DMS 273 (cell line): ENCODE data around the gene CDH4.

ENCODE experiments used
- DNase-seq: peaks from one replicate; lab custom pipeline; 2025; ENCODE audit not compliant: unreplicated experiment; lab: John Stamatoyannopoulos, UW

CDH4 gene

DNA sequence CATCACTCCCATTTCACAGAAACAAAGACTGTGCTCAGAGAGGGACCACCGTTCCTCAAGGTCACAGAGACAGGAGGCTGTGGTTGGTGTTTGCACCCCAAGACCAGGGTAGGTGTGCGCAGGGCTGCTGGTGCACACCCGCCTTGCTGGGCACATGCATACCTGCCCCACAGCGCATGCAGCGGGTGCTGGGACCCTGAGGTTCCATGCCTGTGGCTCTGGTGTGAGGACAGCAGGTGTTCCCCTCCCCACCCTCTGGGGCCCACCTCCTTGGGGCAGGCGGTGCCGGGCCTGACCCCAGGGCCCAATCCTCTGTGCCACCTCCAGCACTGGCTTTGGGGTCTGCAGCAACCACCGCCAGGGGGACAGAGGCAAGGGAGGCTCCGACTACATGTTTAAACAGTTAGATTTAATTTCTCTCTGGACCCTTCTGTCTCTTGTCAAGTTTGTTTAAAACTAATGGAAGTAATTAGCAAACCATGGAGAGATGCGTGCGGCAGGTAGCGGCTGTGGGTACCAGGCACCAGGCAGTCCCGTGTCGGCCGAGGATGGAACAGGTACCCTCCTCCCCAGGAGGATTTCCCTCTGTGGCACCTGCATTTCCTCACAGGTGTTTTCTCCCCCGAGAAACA, 485.9 kb downstream of the CDH4 start:
- no peak for DNase-seq

DNA sequence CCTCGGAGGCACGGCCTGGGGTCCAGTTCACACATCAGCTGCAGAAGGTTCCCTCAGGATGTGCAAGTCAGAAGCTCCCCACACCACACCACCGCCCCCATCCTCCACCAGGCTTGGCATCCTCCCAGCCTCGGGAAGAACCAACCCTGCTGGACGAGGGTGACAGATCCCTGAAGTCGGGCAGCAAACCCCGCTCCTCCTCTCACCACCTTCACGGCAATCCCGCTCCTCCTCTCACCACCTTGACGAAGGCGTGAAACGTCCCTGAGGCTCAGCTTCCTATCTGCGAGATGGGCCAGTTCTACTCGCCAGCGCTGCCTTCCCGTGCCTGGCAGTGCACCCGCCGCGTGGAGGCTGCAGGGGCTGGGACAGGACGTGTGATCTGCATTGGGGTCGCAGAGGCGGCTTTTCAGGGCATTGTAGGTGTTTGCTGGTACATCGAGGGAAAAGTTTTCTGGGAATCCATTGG, 486.6 kb downstream of the CDH4 start:
- no peak for DNase-seq

DNA sequence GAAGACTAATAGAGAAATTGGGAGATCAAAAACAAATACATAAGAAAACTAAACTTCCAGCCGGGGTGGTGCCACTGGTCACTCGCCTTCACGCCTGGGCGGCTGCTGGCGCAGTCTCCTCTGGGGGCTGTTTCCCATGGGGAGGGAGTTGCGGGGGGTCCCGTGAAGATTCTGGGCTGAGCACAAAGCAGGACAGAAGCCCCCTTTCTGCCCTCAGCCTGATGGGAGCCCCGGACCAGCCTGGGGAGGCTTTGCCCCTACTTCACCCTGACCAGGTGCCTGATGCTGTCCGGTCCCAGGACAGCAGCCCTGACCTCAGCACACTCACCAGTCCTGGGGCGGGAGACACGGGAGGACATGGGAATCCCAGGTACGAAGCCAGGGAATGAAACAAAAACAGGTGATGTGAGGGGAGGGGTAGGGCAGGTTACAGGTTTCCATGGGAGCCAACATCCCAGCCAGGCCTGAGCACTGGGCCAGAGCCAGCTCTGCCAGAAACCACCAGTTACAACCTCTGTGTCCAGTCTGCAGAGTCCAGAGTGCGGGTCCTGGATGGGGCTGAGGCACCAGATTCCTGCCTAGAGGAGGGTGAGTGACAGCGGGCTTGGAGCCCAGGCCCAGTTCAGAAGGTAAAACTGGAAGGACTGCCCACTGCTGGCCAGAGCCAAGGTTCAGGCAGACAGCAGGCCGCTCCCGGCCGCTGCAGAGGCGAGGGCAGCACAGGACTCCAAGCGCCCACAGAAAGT, 487.2 kb downstream of the CDH4 start:
- DNase-seq: no peak

DNA sequence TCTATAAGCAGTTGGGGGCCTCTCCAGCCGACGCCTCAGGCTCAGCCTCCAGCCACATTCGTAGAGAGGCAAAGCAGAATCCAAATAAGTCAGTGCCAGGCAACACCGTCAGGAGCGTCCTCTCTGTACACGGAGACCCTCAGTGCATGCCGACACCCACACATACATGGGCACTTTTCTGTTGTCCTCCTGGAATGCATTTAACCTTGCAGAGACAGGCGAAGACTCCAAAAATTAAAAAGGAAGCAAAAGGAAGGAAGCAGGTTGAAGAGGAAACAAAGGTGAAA, 487.7 kb downstream of the CDH4 start:
- DNase-seq: no peak

DNA sequence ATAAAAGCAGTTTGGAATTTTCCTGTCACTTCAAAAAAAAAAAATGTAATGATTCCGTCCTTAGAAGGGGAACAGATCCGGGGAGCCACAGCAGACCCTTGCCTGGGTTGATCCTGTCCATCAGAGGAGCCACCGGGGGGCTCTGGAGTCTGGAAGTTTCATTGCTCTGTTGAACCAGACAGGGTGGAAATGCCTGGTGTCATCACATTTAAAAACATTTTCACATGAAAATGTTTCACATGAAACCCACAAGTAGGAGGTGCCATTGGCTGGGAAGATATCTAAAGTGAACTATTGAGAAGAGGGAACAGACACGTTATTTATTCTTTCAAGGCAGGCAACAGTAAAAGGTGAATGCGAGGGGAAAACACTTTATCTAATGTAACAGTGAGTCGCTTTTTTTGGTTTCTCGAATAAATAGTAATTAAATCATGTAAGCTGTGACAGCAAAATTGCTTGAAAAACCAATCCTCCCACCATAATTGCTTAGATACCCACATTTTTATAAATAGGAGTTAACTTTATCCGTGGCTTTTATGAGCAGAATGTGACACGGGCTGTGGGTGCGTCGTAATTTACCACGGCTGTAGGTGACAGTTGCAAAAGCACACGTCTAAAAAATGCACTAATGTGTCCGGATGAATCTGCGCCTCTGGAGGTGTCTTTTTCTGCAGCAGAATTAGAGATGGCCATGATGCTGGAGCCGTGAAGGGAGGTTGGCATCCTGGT, 490.2 kb downstream of the CDH4 start:
- peak; percentile 6 for DNase-seq

DNA sequence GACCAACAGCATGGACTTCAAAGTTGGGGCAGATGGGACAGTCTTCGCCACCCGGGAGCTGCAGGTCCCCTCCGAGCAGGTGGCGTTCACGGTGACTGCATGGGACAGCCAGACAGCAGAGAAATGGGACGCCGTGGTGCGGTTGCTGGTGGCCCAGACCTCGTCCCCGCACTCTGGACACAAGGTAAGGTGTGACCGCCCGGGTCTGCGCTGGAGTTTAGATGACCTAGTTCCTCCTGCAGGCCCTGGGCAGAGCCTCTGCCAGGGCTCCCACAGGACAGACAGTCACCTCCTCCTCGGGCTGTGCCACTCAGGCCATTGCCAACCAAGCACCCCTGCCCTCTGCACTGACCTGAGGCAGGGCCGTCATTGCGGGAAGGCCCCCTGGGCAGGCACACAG, 491.5 kb downstream of the CDH4 start:
- no peak for DNase-seq

DNA sequence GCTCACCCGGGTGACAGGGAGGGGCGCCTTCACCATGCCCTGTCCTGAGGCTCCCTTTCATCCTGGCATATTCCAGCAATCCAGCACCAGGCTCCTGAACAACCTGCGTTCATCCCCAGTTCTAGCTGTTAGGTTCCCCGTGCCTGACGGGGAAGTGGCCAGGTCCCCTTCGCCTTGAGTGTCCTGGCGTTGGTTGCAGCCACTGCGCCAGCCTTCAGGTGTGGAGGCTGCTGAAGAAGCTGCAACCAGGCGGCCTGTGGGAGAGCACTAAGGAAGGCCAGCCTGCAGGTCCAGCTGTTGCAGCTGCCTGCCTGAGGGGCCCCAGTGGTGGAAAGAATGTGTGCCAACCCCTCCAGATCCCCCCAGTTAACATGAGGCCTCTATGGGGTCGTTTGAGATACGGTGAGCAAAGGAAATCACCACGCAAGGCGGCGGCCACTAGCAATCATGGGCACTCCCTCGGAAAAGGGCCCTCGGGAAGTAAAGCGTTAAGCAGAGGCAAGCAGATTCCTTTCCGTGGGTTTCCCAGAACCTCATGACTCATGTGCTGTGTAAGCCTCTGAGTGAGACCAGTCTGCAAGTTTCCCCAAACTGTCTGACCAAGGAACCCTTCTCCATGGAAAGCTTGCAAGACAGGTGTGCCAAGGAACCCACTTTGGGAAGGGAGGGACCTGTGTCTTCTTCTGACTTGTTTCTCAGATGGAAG, 492.8 kb downstream of the CDH4 start:
- no peak for DNase-seq

DNA sequence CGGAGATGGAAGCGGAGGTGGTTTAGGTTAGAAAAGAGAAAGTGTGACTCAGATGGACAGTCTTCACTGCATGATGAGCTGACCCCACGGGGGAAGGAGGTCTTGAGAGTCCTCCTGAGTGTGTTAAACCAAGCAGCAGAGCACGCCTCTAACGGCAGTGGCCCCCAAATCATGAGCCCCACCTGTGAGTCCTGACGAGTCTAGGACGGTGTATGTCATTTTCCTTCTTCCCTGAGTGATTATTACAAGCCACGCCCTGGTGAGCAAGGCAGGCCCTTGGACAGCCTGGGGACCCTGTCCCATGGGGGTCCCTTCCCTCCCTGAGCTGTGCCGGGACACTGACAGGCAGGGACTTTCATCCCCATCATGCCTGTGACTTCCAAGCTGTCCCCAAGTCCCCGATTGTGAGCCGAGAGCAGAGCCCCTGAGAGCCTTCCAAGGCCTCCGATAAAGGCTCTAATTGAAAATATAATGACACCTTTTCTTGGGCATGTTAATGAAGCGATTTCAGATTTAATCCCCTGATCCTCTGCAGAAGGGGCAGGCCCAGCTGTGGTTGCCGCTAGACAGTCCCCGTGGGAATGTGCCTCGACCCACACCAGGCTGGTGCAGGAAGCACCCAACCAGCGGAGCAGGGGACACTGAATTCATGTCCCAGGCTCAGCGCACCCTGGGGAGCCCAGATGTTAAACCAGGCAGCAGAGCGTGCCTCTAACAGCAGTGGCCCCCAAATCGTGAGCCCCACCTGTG, 493.5 kb downstream of the CDH4 start:
- DNase-seq: no peak

DNA sequence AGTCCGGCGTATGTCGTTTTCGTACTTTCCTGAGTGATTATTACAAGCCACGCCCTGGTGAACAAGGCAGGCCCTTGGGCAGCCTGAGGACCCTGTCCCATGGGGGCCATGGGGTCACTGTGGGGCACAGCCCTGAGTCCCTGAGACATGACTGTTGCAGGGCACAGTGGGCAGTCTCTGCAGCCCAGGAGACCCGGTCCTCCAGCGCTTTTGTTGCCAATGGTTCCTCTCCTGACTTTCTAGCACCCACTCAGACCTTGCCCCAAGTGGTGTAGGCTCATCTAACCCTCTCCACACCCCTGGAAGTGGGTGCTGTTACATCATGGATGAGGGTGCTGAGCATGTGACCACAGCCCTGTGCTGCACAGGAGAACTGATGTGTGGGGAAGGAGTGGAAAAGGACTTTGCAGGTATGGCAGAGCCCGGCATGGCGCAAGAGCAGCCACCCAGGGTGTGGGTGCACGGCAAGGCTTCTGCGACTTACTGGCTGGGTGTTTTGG, 494.1 kb downstream of the CDH4 start:
- DNase-seq: no peak

DNA sequence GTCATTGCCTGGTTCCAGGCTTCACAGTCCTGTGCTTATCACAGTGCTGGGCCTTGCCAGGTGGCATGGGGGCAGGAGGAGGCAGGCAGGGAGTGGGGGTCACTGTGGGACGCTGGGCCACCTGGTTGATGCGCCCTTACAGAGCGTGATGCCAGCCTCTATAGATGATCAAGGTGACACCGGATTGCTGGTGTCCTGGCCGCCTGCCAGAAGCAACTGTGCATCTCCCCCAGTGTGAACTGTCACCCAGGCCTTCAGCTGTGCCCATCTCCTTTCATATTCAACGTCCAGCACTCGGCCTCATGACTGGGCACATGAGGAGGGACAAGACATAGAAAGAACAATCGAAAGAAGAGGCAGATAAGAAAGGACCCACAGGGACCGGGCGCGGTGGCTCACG, 494.7 kb downstream of the CDH4 start:
- no peak for DNase-seq

DNA sequence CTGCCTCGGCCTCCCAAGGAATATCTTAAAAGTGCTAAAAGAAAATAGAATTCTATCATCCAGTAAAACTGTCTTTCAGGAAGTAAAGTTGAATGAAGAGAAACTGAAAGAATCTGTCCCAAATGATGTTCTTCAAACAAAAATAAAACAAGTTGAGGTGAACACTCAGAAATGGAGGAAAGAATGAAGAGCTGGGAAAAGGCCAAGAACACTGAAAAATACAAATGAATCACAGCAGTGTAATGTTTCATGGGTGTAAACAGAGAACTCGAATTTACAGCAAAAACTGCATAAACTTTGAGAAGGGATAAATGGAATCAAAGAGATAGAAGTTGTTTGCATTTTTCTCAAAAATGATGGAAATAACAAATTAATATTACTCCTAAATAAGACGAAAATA, 496.3 kb downstream of the CDH4 start:
- DNase-seq: no peak

DNA sequence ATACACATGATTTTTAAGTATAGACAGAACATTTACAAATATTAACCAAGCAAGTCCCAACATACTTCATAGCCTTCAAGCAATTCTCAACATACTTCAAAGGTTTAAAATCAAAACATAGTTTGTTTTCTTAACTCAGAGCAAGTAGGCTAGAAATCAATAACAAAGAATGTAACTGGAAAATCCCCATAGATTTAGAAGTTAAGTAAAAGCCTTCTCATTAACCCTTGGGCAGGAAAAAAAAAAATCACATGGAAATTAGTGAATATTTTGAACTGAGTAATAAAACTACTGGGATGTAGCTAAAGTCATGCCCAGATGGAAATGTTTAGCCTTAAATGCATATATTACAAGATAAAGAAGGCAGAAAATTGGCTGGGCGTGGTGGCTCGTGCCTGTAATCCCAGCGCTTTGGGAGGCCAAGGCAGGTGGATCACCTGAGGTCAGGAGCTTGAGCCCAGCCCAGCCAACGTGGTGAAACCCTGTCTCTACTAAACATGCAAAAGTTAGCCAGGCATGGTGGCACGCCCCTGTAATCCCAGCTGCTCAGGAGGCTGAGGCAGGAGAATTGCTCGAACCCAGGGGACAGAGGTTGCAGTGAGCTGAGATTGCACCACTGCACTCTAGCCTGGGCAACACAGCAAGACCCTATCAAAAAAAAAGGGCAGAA, 497.5 kb downstream of the CDH4 start:
- DNase-seq: no peak

DNA sequence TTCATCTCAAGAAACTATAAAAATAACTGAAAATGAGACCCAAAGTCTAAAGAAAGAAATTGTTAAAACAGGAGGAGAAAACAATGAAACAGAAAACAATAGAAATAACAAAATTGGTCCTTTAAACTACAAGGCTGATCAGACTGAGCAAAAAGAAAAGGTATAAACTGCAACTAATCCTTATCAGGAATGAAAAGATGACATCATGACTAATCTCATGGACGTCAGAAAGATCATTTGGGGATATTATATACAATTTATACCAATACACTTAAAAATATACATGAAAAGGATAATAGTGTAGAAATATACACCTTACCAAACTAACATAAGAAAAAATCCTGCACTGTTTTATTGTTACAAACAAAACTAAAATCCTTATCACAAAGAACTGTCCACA, 498.0 kb downstream of the CDH4 start:
- no peak for DNase-seq

DNA sequence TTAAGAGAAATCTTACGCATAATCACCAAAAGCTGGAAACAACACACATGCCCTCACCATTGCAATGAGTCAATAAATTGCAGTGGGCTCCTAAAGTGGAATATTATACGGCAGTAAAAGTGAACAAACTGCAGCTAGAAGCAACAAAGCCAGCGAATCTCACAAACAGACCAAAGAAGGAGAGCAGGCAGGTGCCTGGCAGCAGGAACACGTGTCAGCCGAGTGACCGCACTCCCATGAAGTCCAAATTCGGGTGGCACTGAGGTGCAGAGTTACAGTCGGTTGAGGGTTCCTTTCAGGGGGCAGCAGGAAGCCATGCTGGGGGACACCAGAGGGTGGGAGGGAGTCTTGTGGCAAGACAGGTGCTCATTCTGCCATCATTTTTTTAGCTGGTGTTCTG, 500.5 kb downstream of the CDH4 start:
- DNase-seq: no peak

DNA sequence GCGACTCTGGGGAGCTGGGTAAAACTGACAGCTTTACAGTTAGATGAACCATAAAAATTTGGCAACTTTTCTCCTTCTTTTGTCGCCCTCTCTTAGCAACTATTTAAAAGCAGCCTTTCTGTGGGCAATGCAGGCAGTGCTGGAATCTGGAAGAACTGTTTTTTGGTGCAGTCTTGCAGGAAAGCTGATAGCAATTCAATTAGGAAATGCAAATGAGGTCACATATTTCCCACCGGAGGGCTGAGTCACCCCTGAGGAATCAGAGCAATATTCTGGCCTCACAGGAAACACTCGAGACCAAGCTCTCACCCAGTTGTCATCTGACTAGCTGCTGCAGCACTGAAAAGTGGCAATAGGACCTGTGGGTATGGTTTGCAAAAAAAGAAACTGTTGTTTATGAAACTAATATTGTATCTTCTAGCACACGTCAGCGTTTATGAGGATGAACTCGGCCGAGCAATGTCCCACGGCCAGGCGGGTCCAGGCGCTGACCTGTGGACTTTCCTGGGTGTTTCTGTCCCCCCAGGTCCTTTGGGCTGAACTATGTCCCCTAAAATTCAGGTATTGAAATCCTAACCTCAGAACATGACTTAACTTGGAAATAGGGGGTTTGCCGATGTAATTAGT, 501.4 kb downstream of the CDH4 start:
- no peak for DNase-seq

DNA sequence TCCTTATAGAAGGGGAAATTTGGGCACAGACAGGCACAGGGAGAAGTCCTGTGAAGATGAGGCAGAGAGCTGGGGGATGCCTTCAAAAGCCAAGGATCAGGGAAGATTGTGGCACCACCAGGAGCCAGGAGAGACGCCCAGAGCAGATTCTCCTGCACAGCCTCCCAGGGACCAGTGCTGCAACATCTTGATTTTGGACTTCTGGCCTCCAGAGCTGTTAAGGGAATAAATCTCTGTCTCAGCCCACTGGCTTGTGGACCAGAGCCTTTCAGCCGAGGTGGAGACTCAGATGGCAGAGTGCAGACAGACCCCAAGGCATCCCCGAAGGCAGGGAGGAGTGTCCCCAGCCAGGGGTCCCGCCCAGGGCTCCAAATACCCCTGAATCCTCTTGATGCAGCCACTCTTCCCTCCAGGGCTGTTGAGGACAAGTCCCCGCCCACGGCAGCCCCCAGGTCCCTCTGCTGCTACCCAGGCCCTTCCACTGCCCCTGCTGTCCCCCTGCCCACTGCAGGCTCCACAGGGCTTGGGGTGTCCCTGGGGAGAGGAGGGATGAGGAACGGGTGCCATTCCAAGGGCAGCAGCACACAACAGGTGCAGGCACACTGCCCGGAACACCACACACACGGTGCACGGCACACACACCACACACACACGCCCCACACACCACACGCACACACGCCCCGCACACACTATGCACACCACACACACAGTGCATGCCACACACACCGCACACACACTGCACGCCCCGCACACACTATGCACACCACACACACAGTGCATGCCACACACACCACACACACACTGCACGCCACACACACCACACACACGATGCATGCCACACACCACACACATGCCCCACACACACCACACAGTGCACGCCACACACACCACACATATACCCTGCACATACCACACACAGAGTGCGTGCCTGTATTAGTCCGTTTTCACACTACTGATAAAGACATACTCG, 502.2 kb downstream of the CDH4 start:
- DNase-seq: no peak

DNA sequence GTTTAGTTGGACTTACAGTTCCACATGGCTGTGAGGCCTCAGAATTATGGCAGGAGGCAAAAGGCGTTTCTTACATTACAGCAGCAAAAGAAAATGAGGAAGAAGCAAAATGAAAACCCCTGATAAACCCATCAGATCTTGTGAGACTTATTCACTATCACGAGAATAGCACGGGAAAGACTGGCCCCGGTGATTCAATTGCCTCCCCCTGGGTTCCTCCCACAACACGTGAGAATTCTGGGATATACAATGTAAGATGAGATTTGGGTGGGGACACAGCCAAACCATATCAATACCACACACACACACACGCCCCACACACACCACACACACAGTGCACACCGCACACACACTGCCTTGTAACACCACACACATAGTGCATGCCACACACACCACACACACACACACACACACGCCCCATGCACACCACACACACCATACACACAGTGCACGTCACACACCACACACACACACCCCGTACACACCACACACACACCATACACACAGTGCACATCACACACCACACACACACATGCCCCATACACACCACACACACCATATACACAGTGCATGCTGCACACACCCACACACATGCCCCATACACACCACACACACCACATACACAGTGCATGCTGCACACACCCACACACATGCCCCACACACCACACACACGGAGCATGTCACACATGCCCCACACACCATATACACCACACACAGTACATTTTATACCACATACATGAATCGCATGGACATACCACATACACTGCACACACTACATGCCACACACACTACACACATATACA, 503.1 kb downstream of the CDH4 start:
- DNase-seq: no peak
